ENCODE data around the gene FBXL17. TPM values are rescaled to one million over a fixed set of nuclear protein-coding genes. Genes with fewer than 3 reads are reported as not detected.

Gene FBXL17
- total RNA-seq, 1 donor from 2014 or later, result 17.6 TPM

DNA sequence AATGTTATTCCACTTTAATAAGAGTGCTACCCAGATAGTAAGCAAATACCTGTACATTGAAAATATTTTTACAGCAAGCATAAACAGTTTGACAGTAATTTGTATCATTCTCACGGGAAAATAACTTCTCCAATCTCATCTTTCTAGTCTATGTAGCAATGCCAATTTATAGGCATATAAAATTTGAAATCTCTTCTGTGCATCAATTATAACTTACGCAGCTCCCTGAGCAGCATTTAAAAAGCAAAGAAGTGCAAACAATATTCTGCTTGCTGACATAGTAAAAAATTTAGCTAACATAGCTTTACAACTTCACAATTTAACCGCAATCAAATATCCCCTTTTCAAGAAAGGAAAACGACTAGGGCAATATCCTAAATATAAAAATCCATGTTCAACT is 257.3 kb downstream of the FBXL17 start:
- H3K36me3 Mint-ChIP-seq (ENCODE audit: unreplicated experiment), result no peaks in the 10 kb centered on the region
- H3K4me1 Mint-ChIP-seq (ENCODE audit: unreplicated experiment), result peaks cover 3% of the 10 kb centered on the region
- H3K27ac Mint-ChIP-seq (ENCODE audit: unreplicated experiment), result no peak overlapping the region
- no peak for DNase-seq (ENCODE audit: extremely low spot score, unreplicated experiment)
- TF ChIP-seq, protein P1, sequence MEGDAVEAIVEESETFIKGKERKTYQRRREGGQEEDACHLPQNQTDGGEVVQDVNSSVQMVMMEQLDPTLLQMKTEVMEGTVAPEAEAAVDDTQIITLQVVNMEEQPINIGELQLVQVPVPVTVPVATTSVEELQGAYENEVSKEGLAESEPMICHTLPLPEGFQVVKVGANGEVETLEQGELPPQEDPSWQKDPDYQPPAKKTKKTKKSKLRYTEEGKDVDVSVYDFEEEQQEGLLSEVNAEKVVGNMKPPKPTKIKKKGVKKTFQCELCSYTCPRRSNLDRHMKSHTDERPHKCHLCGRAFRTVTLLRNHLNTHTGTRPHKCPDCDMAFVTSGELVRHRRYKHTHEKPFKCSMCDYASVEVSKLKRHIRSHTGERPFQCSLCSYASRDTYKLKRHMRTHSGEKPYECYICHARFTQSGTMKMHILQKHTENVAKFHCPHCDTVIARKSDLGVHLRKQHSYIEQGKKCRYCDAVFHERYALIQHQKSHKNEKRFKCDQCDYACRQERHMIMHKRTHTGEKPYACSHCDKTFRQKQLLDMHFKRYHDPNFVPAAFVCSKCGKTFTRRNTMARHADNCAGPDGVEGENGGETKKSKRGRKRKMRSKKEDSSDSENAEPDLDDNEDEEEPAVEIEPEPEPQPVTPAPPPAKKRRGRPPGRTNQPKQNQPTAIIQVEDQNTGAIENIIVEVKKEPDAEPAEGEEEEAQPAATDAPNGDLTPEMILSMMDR (IDR thresholded peaks at IDR 0.05), result no peak
- no peaks in the 10 kb centered on the region for H3K27me3 Mint-ChIP-seq (ENCODE audit: unreplicated experiment)
- no peak overlapping the region for H3K4me3 Mint-ChIP-seq (ENCODE audit: unreplicated experiment)
- H3K9me3 Mint-ChIP-seq (ENCODE audit: unreplicated experiment), result peaks cover 4% of the 10 kb centered on the region

DNA sequence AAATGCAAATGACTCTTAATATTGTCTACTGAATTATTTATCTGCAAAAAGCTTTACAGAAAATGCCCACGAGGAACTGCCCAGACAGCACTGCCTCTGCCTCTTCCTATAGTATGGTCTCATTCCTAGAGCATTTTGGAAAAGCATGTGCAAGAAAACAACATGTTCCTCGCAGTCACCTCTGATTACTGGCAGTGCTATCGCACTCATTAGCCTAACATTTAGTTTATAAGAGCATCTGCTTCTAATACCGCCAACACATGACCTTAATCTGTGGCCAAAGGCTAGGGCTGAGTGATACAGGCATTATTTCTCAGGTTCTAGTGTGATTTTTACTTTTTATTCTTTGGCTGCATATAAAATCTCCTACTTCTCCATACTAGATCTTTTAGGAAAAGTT is 259.2 kb downstream of the FBXL17 start:
- TF ChIP-seq, protein P1 (IDR thresholded peaks at IDR 0.05), result no peak
- Mint-ChIP-seq H3K4me3 (ENCODE audit: unreplicated experiment) (no peak overlapping the region), H3K27me3 (ENCODE audit: unreplicated experiment) (no peaks in the 10 kb centered on the region), H3K36me3 (ENCODE audit: unreplicated experiment) (peaks cover 5% of the 10 kb centered on the region), H3K4me1 (ENCODE audit: unreplicated experiment) (peaks cover 3% of the 10 kb centered on the region), H3K27ac (ENCODE audit: unreplicated experiment) (no peak overlapping the region), H3K9me3 (ENCODE audit: unreplicated experiment) (no peaks in the 10 kb centered on the region)
- no peak for DNase-seq (ENCODE audit: extremely low spot score, unreplicated experiment)

- Mint-ChIP-seq H3K36me3 (ENCODE audit: unreplicated experiment) (peaks cover 5% of the 10 kb centered on the region), H3K9me3 (ENCODE audit: unreplicated experiment) (no peaks in the 10 kb centered on the region), H3K27me3 (ENCODE audit: unreplicated experiment) (no peaks in the 10 kb centered on the region), H3K4me3 (ENCODE audit: unreplicated experiment) (no peak overlapping the region), H3K27ac (ENCODE audit: unreplicated experiment) (no peak overlapping the region), H3K4me1 (ENCODE audit: unreplicated experiment) (peaks cover 3% of the 10 kb centered on the region)
- TF ChIP-seq, protein P1 (IDR thresholded peaks at IDR 0.05), result no peak
- no peak for DNase-seq (ENCODE audit: extremely low spot score, unreplicated experiment)
Measured at GRCh38 chr5:108118813-108119514, 262.9 kb downstream of the FBXL17 start.

GRCh38 chr5:108115673-108116072 is 266.2 kb downstream of the FBXL17 start:
- no peak overlapping the region for H3K27ac Mint-ChIP-seq (ENCODE audit: unreplicated experiment)
- H3K4me1 Mint-ChIP-seq (ENCODE audit: unreplicated experiment), result no peaks in the 10 kb centered on the region
- H3K9me3 Mint-ChIP-seq (ENCODE audit: unreplicated experiment), result peaks cover 15% of the 10 kb centered on the region
- TF ChIP-seq, protein P1 (IDR thresholded peaks at IDR 0.05), result no peak
- no peak overlapping the region for H3K4me3 Mint-ChIP-seq (ENCODE audit: unreplicated experiment)
- DNase-seq (ENCODE audit: extremely low spot score, unreplicated experiment), result no peak
- peaks cover 12% of the 10 kb centered on the region for H3K36me3 Mint-ChIP-seq (ENCODE audit: unreplicated experiment)
- H3K27me3 Mint-ChIP-seq (ENCODE audit: unreplicated experiment), result no peaks in the 10 kb centered on the region

- no peak overlapping the region for H3K27ac Mint-ChIP-seq (ENCODE audit: unreplicated experiment)
- H3K4me3 Mint-ChIP-seq (ENCODE audit: unreplicated experiment), result no peak overlapping the region
- TF ChIP-seq, protein P1 (IDR thresholded peaks at IDR 0.05), result no peak
- no peaks in the 10 kb centered on the region for H3K27me3 Mint-ChIP-seq (ENCODE audit: unreplicated experiment)
- peaks cover 12% of the 10 kb centered on the region for H3K36me3 Mint-ChIP-seq (ENCODE audit: unreplicated experiment)
- H3K4me1 Mint-ChIP-seq (ENCODE audit: unreplicated experiment), result no peaks in the 10 kb centered on the region
- DNase-seq (ENCODE audit: extremely low spot score, unreplicated experiment), result no peak
- H3K9me3 Mint-ChIP-seq (ENCODE audit: unreplicated experiment), result peaks cover 15% of the 10 kb centered on the region
Measured at GRCh38 chr5:108113950-108114349, 267.9 kb downstream of the FBXL17 start.

Measured in osteocyte (in vitro differentiated cells).